Osteoblast (primary cell): Measurements from ENCODE around the gene SH3RF1. TPM values are rescaled to one million over a fixed set of nuclear protein-coding genes. Genes with fewer than 3 reads are reported as not detected.

Experiments
- DNase-seq: peaks from one replicate; pipeline ENCODE4 v3.0.0; 2011; ENCODE audit warnings: low spot score, mixed read lengths; ENCODE audit not compliant: insufficient read length; ENCODE audit errors: missing footprints
- H2AFZ ChIP-seq: 2 replicates; pipeline ENCODE4 v1.6.0; 2011; ENCODE audit warnings: mild to moderate bottlenecking, low read length
- H3K27ac ChIP-seq: 2 replicates; pipeline ENCODE4 v1.5.1; 2011; ENCODE audit warnings: mild to moderate bottlenecking, low read depth, low read length, moderate library complexity
- H3K27me3 ChIP-seq: 2 replicates; pipeline ENCODE4 v1.6.0; 2012; ENCODE audit warnings: mild to moderate bottlenecking, control low read depth, inconsistent platforms, low read length, moderate library complexity; ENCODE audit not compliant: insufficient read depth
- H3K36me3 ChIP-seq: 2 replicates; pipeline ENCODE4 v1.5.1; 2011; ENCODE audit warnings: mild to moderate bottlenecking, low read length, control low read depth, moderate library complexity; ENCODE audit not compliant: insufficient read depth
- H3K4me1 ChIP-seq: 2 replicates; pipeline ENCODE4 v1.5.1; 2011; ENCODE audit warnings: mild to moderate bottlenecking, low read length, control low read depth, moderate library complexity; ENCODE audit not compliant: insufficient read depth
- H3K4me2 ChIP-seq: 2 replicates; pipeline ENCODE4 v1.6.0; 2011; ENCODE audit warnings: mild to moderate bottlenecking, low read length; ENCODE audit not compliant: insufficient read depth
- H3K4me3 ChIP-seq: fragments of 200-600 bp; sonication (generic); 3 replicates; pipeline ENCODE4 v1.5.1; 2012; ENCODE audit warnings: mild to moderate bottlenecking, low read length, inconsistent platforms; ENCODE audit not compliant: insufficient read depth
- H3K79me2 ChIP-seq: 2 replicates; pipeline ENCODE4 v1.6.0; 2012; ENCODE audit warnings: mild to moderate bottlenecking, low read length, control low read depth, inconsistent platforms; ENCODE audit not compliant: insufficient read depth
- H3K9me3 ChIP-seq: 2 replicates; pipeline ENCODE4 v1.5.1; 2011; ENCODE audit warnings: low read depth, low read length, control low read depth
- H4K20me1 ChIP-seq: 2 replicates; pipeline ENCODE4 v1.6.0; 2012; ENCODE audit warnings: mild to moderate bottlenecking, low read length, control low read depth; ENCODE audit not compliant: insufficient read depth
- total RNA-seq: library from RNA; depleted of rRNA; stranded (reverse); fragments of >200 nt; gene quantifications from 2 replicates; pipeline ENCODE4 v1.2.3, GENCODE V29; 2012
- TF ChIP-seq, protein P1 (sequence below): IDR thresholded peaks from 2 replicates; pipeline ENCODE4 v1.5.1; 2011; ENCODE audit warnings: mild to moderate bottlenecking, low read depth, low read length, moderate library complexity; ENCODE audit errors: extremely low read depth

SH3RF1 gene
- total RNA-seq, 1 donor: 37.6 TPM

DNA sequence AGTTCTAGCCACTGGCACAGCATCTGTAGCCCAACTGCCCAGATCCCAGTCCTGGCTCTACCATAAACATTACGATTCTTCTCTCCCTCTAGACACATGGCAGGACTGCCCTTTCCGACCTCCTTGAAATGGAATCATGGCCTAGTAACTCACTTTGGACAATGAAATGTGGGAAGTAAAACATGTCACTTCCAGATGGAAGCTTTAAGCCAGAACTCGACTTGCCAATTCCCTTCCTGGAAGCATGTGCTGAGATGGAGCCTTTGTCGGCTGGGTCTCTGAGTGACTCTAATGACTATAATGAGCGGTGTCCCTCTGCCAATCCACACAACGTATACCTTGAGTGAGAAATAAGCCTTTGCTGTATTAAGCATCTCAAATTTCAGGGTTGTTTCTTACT lies 34.7 kb downstream of the SH3RF1 start:
- H3K9me3 ChIP-seq: no peaks in the 10 kb centered on the region
- H3K27ac ChIP-seq: no peak overlapping the region
- H3K27me3 ChIP-seq: no peaks in the 10 kb centered on the region
- peaks cover 47% of the 10 kb centered on the region for H3K4me1 ChIP-seq
- TF ChIP-seq, protein P1, sequence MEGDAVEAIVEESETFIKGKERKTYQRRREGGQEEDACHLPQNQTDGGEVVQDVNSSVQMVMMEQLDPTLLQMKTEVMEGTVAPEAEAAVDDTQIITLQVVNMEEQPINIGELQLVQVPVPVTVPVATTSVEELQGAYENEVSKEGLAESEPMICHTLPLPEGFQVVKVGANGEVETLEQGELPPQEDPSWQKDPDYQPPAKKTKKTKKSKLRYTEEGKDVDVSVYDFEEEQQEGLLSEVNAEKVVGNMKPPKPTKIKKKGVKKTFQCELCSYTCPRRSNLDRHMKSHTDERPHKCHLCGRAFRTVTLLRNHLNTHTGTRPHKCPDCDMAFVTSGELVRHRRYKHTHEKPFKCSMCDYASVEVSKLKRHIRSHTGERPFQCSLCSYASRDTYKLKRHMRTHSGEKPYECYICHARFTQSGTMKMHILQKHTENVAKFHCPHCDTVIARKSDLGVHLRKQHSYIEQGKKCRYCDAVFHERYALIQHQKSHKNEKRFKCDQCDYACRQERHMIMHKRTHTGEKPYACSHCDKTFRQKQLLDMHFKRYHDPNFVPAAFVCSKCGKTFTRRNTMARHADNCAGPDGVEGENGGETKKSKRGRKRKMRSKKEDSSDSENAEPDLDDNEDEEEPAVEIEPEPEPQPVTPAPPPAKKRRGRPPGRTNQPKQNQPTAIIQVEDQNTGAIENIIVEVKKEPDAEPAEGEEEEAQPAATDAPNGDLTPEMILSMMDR: no peak
- no peak overlapping the region for H3K4me3 ChIP-seq
- peaks cover 18% of the 10 kb centered on the region for H3K36me3 ChIP-seq
- H2AFZ ChIP-seq: no peak overlapping the region
- peaks cover 84% of the 10 kb centered on the region for H4K20me1 ChIP-seq
- peaks cover 94% of the 10 kb centered on the region for H3K79me2 ChIP-seq
- H3K4me2 ChIP-seq: no peak overlapping the region
- no peak for DNase-seq

DNA sequence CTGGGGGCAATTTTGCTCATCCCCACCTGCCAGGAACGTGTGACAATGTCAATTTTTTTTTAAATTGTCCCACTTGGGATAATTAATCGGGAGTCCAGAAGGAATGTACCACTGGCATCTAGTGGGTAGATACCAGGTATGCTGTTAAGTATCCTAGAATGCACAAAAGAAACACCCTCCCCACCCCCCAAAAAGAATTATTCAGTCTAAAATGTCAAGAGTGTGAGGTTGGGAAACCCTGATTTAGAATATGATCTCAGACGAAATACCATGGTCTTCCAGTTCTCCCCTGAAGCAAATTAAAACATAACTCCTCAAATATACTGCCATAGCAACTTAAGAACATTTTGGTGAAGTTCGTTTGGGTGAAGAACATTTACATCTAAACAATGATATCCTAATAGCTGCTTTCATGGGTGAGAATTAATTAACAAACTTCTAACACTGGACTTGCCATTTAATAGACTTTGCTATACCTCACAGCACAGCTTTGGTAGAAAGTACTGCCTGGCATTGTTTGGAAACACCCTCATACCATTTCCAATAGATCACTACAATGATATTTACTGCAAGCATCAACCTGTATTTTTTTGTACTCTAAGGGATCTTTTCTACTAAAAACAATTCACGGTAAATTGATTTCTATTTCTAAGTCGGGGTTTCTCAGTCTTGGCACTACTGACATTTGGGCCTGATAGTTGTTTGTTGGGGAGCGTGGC lies 36.5 kb downstream of the SH3RF1 start:
- TF ChIP-seq, protein P1: no peak
- Histone ChIP-seq H3K36me3 (peaks cover 23% of the 10 kb centered on the region), H2AFZ (no peak overlapping the region), H3K27ac (peak overlapping the region; percentile 34), H4K20me1 (peaks cover 71% of the 10 kb centered on the region), H3K4me2 (no peak overlapping the region), H3K27me3 (no peaks in the 10 kb centered on the region), H3K9me3 (no peaks in the 10 kb centered on the region), H3K4me1 (peaks cover 47% of the 10 kb centered on the region), H3K79me2 (peaks cover 86% of the 10 kb centered on the region), H3K4me3 (no peak overlapping the region)
- no peak for DNase-seq

DNA sequence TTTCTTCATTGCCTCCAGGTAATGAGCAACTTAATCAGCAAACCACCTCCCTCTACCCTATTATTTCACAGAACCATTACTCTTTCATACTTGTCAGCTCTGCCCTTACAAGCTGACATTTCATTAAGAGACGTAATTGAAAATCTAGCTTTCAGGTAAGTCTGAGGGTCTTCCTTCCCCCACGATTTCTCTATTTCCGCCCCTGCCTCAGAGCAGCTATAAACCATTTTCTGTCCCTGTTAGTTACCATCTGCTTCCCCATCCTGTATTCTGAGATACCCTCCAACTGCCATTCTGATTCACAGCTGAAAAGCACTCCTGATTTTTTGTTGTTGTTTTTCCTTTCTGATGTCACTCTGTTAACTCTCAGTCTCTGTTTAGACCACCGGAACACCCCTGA lies 37.1 kb downstream of the SH3RF1 start:
- Histone ChIP-seq H3K79me2 (peaks cover 85% of the 10 kb centered on the region), H3K27me3 (no peaks in the 10 kb centered on the region), H4K20me1 (peaks cover 65% of the 10 kb centered on the region), H3K4me2 (no peak overlapping the region), H3K4me3 (no peak overlapping the region), H3K27ac (peak overlapping the region; percentile 13), H2AFZ (no peak overlapping the region), H3K36me3 (peaks cover 27% of the 10 kb centered on the region), H3K9me3 (no peaks in the 10 kb centered on the region), H3K4me1 (peaks cover 47% of the 10 kb centered on the region)
- TF ChIP-seq, protein P1: no peak
- DNase-seq: no peak

DNA sequence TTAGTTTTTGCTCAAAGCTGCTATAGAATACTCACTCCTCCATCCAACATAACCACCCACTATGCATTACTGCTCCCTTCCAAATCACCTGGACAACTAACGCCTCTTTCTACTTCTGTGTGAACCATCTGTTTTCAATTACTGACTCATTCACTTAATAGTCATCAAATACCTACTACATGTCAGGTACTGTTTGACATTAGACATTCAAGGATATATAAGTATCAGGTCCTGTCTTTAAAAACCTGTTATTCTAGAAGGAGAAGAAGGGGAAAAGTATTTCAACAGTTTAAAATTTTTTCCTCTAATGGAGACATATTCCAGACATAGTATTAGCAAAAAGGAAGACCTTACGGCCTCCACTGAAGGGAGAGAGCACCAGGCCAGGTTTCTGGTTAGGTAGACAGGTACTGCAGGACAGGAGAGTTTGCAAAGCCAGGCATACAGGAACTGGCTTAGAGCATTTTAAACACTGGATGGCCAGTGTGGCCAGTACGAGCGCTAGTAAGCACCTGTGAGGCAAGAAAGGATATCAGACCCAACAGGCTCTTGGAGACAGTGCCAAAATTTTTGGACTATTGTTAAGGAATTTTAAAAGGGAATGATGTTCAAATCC lies 39.0 kb downstream of the SH3RF1 start:
- peaks cover 85% of the 10 kb centered on the region for H3K79me2 ChIP-seq
- TF ChIP-seq, protein P1: no peak
- peaks cover 45% of the 10 kb centered on the region for H4K20me1 ChIP-seq

More for the DNA sequence above, 39.0 kb downstream of the SH3RF1 start:
- DNase-seq: peak; percentile 10
- Histone ChIP-seq H2AFZ (no peak overlapping the region), H3K27me3 (no peaks in the 10 kb centered on the region), H3K36me3 (peaks cover 32% of the 10 kb centered on the region), H3K27ac (no peak overlapping the region), H3K4me3 (no peak overlapping the region), H3K4me1 (peaks cover 45% of the 10 kb centered on the region), H3K4me2 (no peak overlapping the region), H3K9me3 (no peaks in the 10 kb centered on the region)
